A549 treated with AZD9567 at 1 μM for 4 hours (cell line): ENCODE measurements around the gene SGCD. TPM values are rescaled to one million over a fixed set of nuclear protein-coding genes. Genes with fewer than 3 reads are reported as not detected.

ENCODE experiments used
- total RNA-seq: library from RNA; stranded (reverse); fragments of 200-300 nt; extraction: Qiagen RNA extraction; gene quantifications from 5 replicates; pipeline ENCODE4 v1.2.3, GENCODE V29; 2022; ENCODE audit not compliant: insufficient read depth

Gene SGCD
- total RNA-seq: 3.3 to 4.0 TPM (median 3.7 TPM) in 5 replicates

GRCh38 chr5:156326718-156327259, at the start of gene SGCD:
TSS of gene SGCD (plus strand) at chr5:156327164.

